IPS-15b (cell line): Measurements from ENCODE around the gene CENATAC.
A peak's percentile ranks its signal among the peaks of the same experiment; 100 is the strongest.
"Not testable (repeated sequence)": the region's sequence is repeated elsewhere in the genome, so short reads cannot be mapped to it uniquely, and the experiment has no call there.

Source experiments
- H3K27me3 ChIP-seq: one replicate; pipeline ENCODE4 v1.6.1; 2013; ENCODE audit warnings: low read length; ENCODE audit not compliant: control insufficient read depth, insufficient read depth
- H3K36me3 ChIP-seq: one replicate; pipeline ENCODE4 v1.6.1; 2013; ENCODE audit warnings: low read length; ENCODE audit not compliant: control insufficient read depth, insufficient read depth
- H3K4me1 ChIP-seq: one replicate; pipeline ENCODE4 v1.6.1; 2013; ENCODE audit warnings: mild to moderate bottlenecking, low read length; ENCODE audit not compliant: control insufficient read depth, insufficient read depth
- H3K4me3 ChIP-seq: one replicate; pipeline ENCODE4 v1.5.1; 2013; ENCODE audit warnings: low read depth, low read length
- H3K9ac ChIP-seq: one replicate; pipeline ENCODE4 v1.6.1; 2013; ENCODE audit warnings: low read depth, mild to moderate bottlenecking, low read length
- H3K9me3 ChIP-seq: one replicate; pipeline ENCODE4 v1.6.1; 2013; ENCODE audit warnings: mild to moderate bottlenecking, low read length; ENCODE audit not compliant: control insufficient read depth, insufficient read depth

CENATAC gene

GRCh38 chr11:119047205-119047604, 49.3 kb downstream of the CENATAC start:
- Histone ChIP-seq H3K36me3 (peaks cover 57% of the 10 kb centered on the region), H3K9ac (no peak overlapping the region), H3K4me3 (no peak overlapping the region), H3K9me3 (no peaks in the 10 kb centered on the region), H3K4me1 (peaks cover 7% of the 10 kb centered on the region), H3K27me3 (no peaks in the 10 kb centered on the region)

- Histone ChIP-seq H3K36me3 (peaks cover 71% of the 10 kb centered on the region), H3K4me1 (peaks cover 7% of the 10 kb centered on the region), H3K9ac (no peak overlapping the region), H3K9me3 (no peaks in the 10 kb centered on the region), H3K4me3 (no peak overlapping the region), H3K27me3 (no peaks in the 10 kb centered on the region)
Measured at GRCh38 chr11:119048644-119049043, 50.7 kb downstream of the CENATAC start.

GRCh38 chr11:119049081-119049480, 51.1 kb downstream of the CENATAC start:
- H3K4me1 ChIP-seq = peaks cover 7% of the 10 kb centered on the region
- no peaks in the 10 kb centered on the region for H3K9me3 ChIP-seq
- peaks cover 75% of the 10 kb centered on the region for H3K36me3 ChIP-seq
- H3K9ac ChIP-seq = no peak overlapping the region
- no peaks in the 10 kb centered on the region for H3K27me3 ChIP-seq
- H3K4me3 ChIP-seq = no peak overlapping the region

- peaks cover 83% of the 10 kb centered on the region for H3K36me3 ChIP-seq
- no peak overlapping the region for H3K4me3 ChIP-seq
- no peaks in the 10 kb centered on the region for H3K27me3 ChIP-seq
- H3K4me1 ChIP-seq = peaks cover 3% of the 10 kb centered on the region
- H3K9me3 ChIP-seq = no peaks in the 10 kb centered on the region
- no peak overlapping the region for H3K9ac ChIP-seq
Measured at GRCh38 chr11:119051440-119052162, 53.7 kb downstream of the CENATAC start.

- no peak overlapping the region for H3K4me3 ChIP-seq
- H3K36me3 ChIP-seq = peaks cover 77% of the 10 kb centered on the region
- peaks cover 3% of the 10 kb centered on the region for H3K4me1 ChIP-seq
- H3K27me3 ChIP-seq = no peaks in the 10 kb centered on the region
- H3K9me3 ChIP-seq = no peaks in the 10 kb centered on the region
- H3K9ac ChIP-seq = no peak overlapping the region
Measured at GRCh38 chr11:119052163-119052814, 54.4 kb downstream of the CENATAC start.

- H3K27me3 ChIP-seq = no peaks in the 10 kb centered on the region
- no peak overlapping the region for H3K4me3 ChIP-seq
- peaks cover 3% of the 10 kb centered on the region for H3K4me1 ChIP-seq
- peaks cover 56% of the 10 kb centered on the region for H3K36me3 ChIP-seq
- no peaks in the 10 kb centered on the region for H3K9me3 ChIP-seq
- H3K9ac ChIP-seq = no peak overlapping the region
Measured at GRCh38 chr11:119054418-119054817, 56.5 kb downstream of the CENATAC start.

- Histone ChIP-seq H3K27me3 (no peaks in the 10 kb centered on the region), H3K36me3 (peaks cover 46% of the 10 kb centered on the region), H3K4me3 (peak overlapping the region; percentile 87), H3K9me3 (no peaks in the 10 kb centered on the region), H3K9ac (peak overlapping the region; percentile 79), H3K4me1 (peaks cover 3% of the 10 kb centered on the region)
Measured at GRCh38 chr11:119055901-119056300, 58.0 kb downstream of the CENATAC start.

GRCh38 chr11:119056421-119056999, 58.6 kb downstream of the CENATAC start:
- H3K27me3 ChIP-seq = no peaks in the 10 kb centered on the region
- H3K4me1 ChIP-seq = peaks cover 3% of the 10 kb centered on the region
- H3K4me3 ChIP-seq = peak overlapping the region; percentile 87
- H3K36me3 ChIP-seq = peaks cover 40% of the 10 kb centered on the region
- H3K9me3 ChIP-seq = no peaks in the 10 kb centered on the region
- peak overlapping the region; percentile 79 for H3K9ac ChIP-seq

GRCh38 chr11:119057000-119057769, 59.2 kb downstream of the CENATAC start, which contains the start of gene HYOU1:
TSS of gene HYOU1 (minus strand) at chr11:119057205. CDS start at chr11:119056160, 1,045 bp downstream.
- Histone ChIP-seq H3K27me3 (no peaks in the 10 kb centered on the region), H3K4me1 (peaks cover 3% of the 10 kb centered on the region), H3K4me3 (peak within 1 kb of the TSS; percentile 90), H3K9me3 (no peaks in the 10 kb centered on the region), H3K36me3 (peaks cover 33% of the 10 kb centered on the region), H3K9ac (peak within 1 kb of the TSS; percentile 79)

GRCh38 chr11:119059128-119059527, 61.2 kb downstream of the CENATAC start:
- H3K9ac ChIP-seq, H3K4me1 ChIP-seq, H3K27me3 ChIP-seq, H3K4me3 ChIP-seq, H3K9me3 ChIP-seq: not testable (repeated sequence)
- H3K36me3 ChIP-seq = peaks cover 14% of the 10 kb centered on the region

GRCh38 chr11:119061256-119061655, 63.3 kb downstream of the CENATAC start:
- no peaks in the 10 kb centered on the region for H3K36me3 ChIP-seq
- no peak overlapping the region for H3K9ac ChIP-seq
- H3K4me3 ChIP-seq = no peak overlapping the region
- H3K4me1 ChIP-seq = no peaks in the 10 kb centered on the region
- no peaks in the 10 kb centered on the region for H3K9me3 ChIP-seq
- no peaks in the 10 kb centered on the region for H3K27me3 ChIP-seq
